K562 (cell line): ENCODE data around the gene NTRK3. TPM values are rescaled to one million over a fixed set of nuclear protein-coding genes. Genes with fewer than 3 reads are reported as not detected.

Source experiments
- ATAC-seq: fragments of 200-7000 bp; cut with Tn5 transposase; 3 replicates; pipeline ENCODE4 v1.9.1; 2020; ENCODE audit warnings: moderate library complexity
- BruUV-seq: library from RNA; stranded (reverse); fragments of 400-500 nt; replicated peaks from 2 replicates; lab custom pipeline; 2021; lab: Mats Ljungman, UMichigan
- CTCF ChIA-PET: fragments of 300-600 bp; formaldehyde crosslinking; extraction: SDS; loops from one replicate; lab custom pipeline; 2021; ENCODE audit warnings: low intra/inter-chr PET ratio; lab: Yijun Ruan, JAX
- POLR2A ChIA-PET: fragments of 300-600, 350-650 bp; sonication (Branson Sonifier 250); formaldehyde crosslinking; extraction: SDS; loops from one replicate; lab custom pipeline; 2021; ENCODE audit warnings: antibody characterized with exemption, inconsistent platforms; lab: Yijun Ruan, JAX
- DNase-seq, 4 experiments: peaks; one replicate each; pipeline versions ENCODE4 v3.0.0 to v3.0.0-alpha.2; 2011 to 2018; ENCODE audit warnings: low spot score in 3 of 4, mixed read lengths in 3 of 4; ENCODE audit errors: extremely low read depth in 1 of 4
- FAIRE-seq: peaks from 2 replicates; lab custom pipeline; 2011; peaks lifted over from hg19 to GRCh38; lab: Jason Lieb, UNC
- H2AFZ ChIP-seq: 2 replicates; pipeline ENCODE4 v1.6.0; 2011; ENCODE audit warnings: low read depth, low read length, control low read depth, inconsistent platforms
- H3K27ac ChIP-seq: fragments of 200-600 bp; 3 replicates; pipeline ENCODE4 v1.8.0; 2011; ENCODE audit warnings: low read depth, mild to moderate bottlenecking, control low read depth, inconsistent platforms, low read length, moderate library complexity, mixed read lengths; ENCODE audit errors: extremely low read depth
- H3K27me3 ChIP-seq, 2 experiments: fragments of 300-600 bp in 1 of 2; 2 replicates in 1 of 2; 3 replicates in 1 of 2; pipeline versions ENCODE4 v1.6.0 to v1.8.0; 2011; ENCODE audit warnings: inconsistent platforms in 2 of 2, low read length in 2 of 2, mild to moderate bottlenecking in 1 of 2, mixed read lengths in 1 of 2, moderate library complexity in 1 of 2; ENCODE audit not compliant: control insufficient read depth in 2 of 2, insufficient read depth in 2 of 2
- H3K36me3 ChIP-seq: fragments of 300-600 bp; 3 replicates; pipeline ENCODE4 v1.8.0; 2011; ENCODE audit warnings: mild to moderate bottlenecking, low read length, inconsistent platforms; ENCODE audit not compliant: control insufficient read depth, insufficient read depth
- H3K4me1 ChIP-seq, 2 experiments: fragments of 200-600 bp in 1 of 2; replicated peaks in 1 of 2; 2 replicates in 1 of 2; 3 replicates in 1 of 2; pipeline versions ENCODE4 v1.5.1 to v1.8.0; 2011; ENCODE audit warnings: inconsistent platforms in 2 of 2, low read length in 2 of 2, mild to moderate bottlenecking in 1 of 2, mixed read lengths in 1 of 2, moderate library complexity in 1 of 2; ENCODE audit not compliant: control insufficient read depth in 2 of 2, insufficient read depth in 2 of 2
- H3K4me2 ChIP-seq: 2 replicates; pipeline ENCODE4 v1.6.1; 2011; ENCODE audit warnings: low read length, control low read depth, inconsistent platforms, mixed read lengths; ENCODE audit not compliant: insufficient read depth
- H3K4me3 ChIP-seq: fragments of 200-600 bp; sonication (generic), shearing (Covaris generic); 2 replicates; pipeline ENCODE4 v1.5.1; 2016; ENCODE audit warnings: control low read depth, inconsistent platforms
- H3K79me2 ChIP-seq: fragments of 200-600 bp; 3 replicates; pipeline ENCODE4 v1.8.0; 2011; ENCODE audit warnings: low read length, inconsistent platforms; ENCODE audit not compliant: control insufficient read depth, insufficient read depth
- H3K9ac ChIP-seq, 2 experiments: 2 replicates each; pipeline versions ENCODE4 v1.6.0 to v1.6.1; 2011; ENCODE audit warnings: low read depth in 2 of 2, low read length in 2 of 2, control low read depth in 1 of 2, inconsistent platforms in 1 of 2, mild to moderate bottlenecking in 1 of 2, mixed read lengths in 1 of 2; ENCODE audit not compliant: insufficient read depth in 1 of 2
- H3K9me1 ChIP-seq: one replicate; pipeline ENCODE4 v1.6.0; 2011; ENCODE audit warnings: inconsistent platforms, mild to moderate bottlenecking, low read length, moderate library complexity; ENCODE audit not compliant: control insufficient read depth, insufficient read depth
- H3K9me3 ChIP-seq: replicated peaks from 2 replicates; pipeline ENCODE4 v1.5.1; 2011; ENCODE audit warnings: low read depth, low read length, inconsistent platforms; ENCODE audit not compliant: control insufficient read depth, insufficient read depth
- H4K20me1 ChIP-seq: replicated peaks from 2 replicates; pipeline ENCODE4 v1.6.1; 2011; ENCODE audit warnings: low read length, inconsistent platforms, mixed read lengths; ENCODE audit not compliant: control insufficient read depth, insufficient read depth
- GTF2E2 ChIP-seq: fragments of 200-800 bp; sonication (Bioruptor generic); IDR thresholded peaks from 2 replicates; pipeline ENCODE4 v1.6.1; 2016; ENCODE audit warnings: missing genetic modification characterization, missing compliant biosample characterization
- L3MBTL2 ChIP-seq: fragments of 450-650 bp; IDR thresholded peaks from 2 replicates; pipeline ENCODE4 v1.6.1; 2016; ENCODE audit warnings: mild to moderate bottlenecking, moderate library complexity
- MEF2A ChIP-seq: IDR thresholded peaks from 2 replicates; pipeline ENCODE4 v1.6.1; 2011; ENCODE audit warnings: low read depth, mild to moderate bottlenecking, low read length, moderate library complexity; ENCODE audit not compliant: control insufficient read depth
- NFRKB ChIP-seq: fragments of 450-650 bp; IDR thresholded peaks from 2 replicates; pipeline ENCODE4 v1.6.1; 2016; ENCODE audit warnings: low read depth
- SMAD4 ChIP-seq: fragments of 250-450 bp; sonication (Bioruptor Pico); conservative IDR thresholded peaks from 2 replicates; pipeline ENCODE4 v1.8.0; 2021; ENCODE audit warnings: inconsistent platforms, mild to moderate bottlenecking, moderate library complexity
- SOX6 ChIP-seq: fragments of 450-650 bp; IDR thresholded peaks from 2 replicates; pipeline ENCODE4 v1.6.1; 2014; ENCODE audit warnings: mild to moderate bottlenecking
- ZFPM2 ChIP-seq: fragments of 250-450 bp; sonication (Bioruptor Pico); IDR thresholded peaks from 2 replicates; pipeline ENCODE4 v1.5.1; 2022; ENCODE audit warnings: mild to moderate bottlenecking
- ZNF436 ChIP-seq: fragments of 250-450, 450-650 bp; sonication (Bioruptor Pico); formaldehyde crosslinking; IDR thresholded peaks from 2 replicates; pipeline ENCODE4 v1.7.0; 2020; ENCODE audit warnings: mild to moderate bottlenecking
- WGBS: fragments of 100-300 bp; shearing (Covaris generic); methylation state at CpG from one replicate; pipeline ENCODE4 v1.1.6; 2016; ENCODE audit warnings: low coverage, mixed read lengths; ENCODE audit not compliant: insufficient coverage; ENCODE audit errors: missing lambda C conversion rate; 5-methylcytosine and 5-hydroxymethylcytosine counted together
- in situ Hi-C: fragments of 300-500 bp; cut with MboI; formaldehyde crosslinking; loops from 4 replicates; pipeline ENCODE4 v1.15.0; 2018; ENCODE audit warnings: inconsistent platforms, mixed read lengths
- intact Hi-C: fragments of 100-400 bp; cut with micrococcal nuclease; formaldehyde crosslinking; loops from 2 replicates; pipeline ENCODE4 v1.14.2; 2022
- polyA plus RNA-seq, 8 experiments: library from polyadenylated mRNA; depleted of rRNA in 4 of 8; stranded (reverse) in 5 of 8; unstranded in 3 of 8; fragments of >200 nt; fragmentation: Nextera tagmentation in 2 of 8; fragmentation: Illumina TruSeq in 1 of 8; extraction: Ambion mirVana in 2 of 8; extraction: Trizol in 1 of 8; gene quantifications; 2 replicates each; pipeline versions ENCODE4 v1.2.1 to v1.2.3, GENCODE V29; 2011 to 2014; ENCODE audit warnings: inconsistent platforms in 1 of 8, missing spikeins in 1 of 8
- total RNA-seq, 7 experiments: library from RNA; depleted of rRNA in 6 of 7; stranded (reverse); fragments of >200 nt in 6 of 7; fragmentation: Illumina TruSeq in 2 of 7; extraction: Trizol in 2 of 7; gene quantifications; 2 replicates each; pipeline versions ENCODE4 v1.2.1 to v1.2.3, GENCODE V29; 2011 to 2021; ENCODE audit warnings: low replicate concordance in 1 of 7
- TF ChIP-seq, protein P1 (sequence below): fragments of 450-650 bp; formaldehyde crosslinking; IDR thresholded peaks from 2 replicates; pipeline ENCODE4 v1.4.0; 2020; ENCODE audit warnings: mild to moderate bottlenecking, moderate library complexity
- TF ChIP-seq, protein P2 (sequence below), 2 experiments: IDR thresholded peaks; 2 replicates each; pipeline ENCODE4 v1.6.1; 2011; ENCODE audit warnings: borderline replicate concordance in 1 of 2, control low read depth in 1 of 2, low read depth in 1 of 2, low read length in 1 of 2, mild to moderate bottlenecking in 1 of 2, mixed read lengths in 1 of 2, moderate library complexity in 1 of 2; ENCODE audit not compliant: insufficient read depth in 1 of 2, insufficient read length in 1 of 2, poor library complexity in 1 of 2, severe bottlenecking in 1 of 2; ENCODE audit errors: extremely low read depth in 1 of 2
- TF ChIP-seq, protein P3 (sequence below): sonication (generic); formaldehyde crosslinking; IDR thresholded peaks from 2 replicates; pipeline ENCODE4 v1.8.0; 2022; ENCODE audit warnings: missing genetic modification reagents, mild to moderate bottlenecking, moderate library complexity, borderline replicate concordance
- TF ChIP-seq, protein P4 (sequence below): fragments of 450-650 bp; IDR thresholded peaks from 2 replicates; pipeline ENCODE4 v1.6.1; 2016; ENCODE audit warnings: borderline replicate concordance
- TF ChIP-seq, protein P5 (sequence below): fragments of 250-450 bp; sonication (Bioruptor Pico); IDR thresholded peaks from 2 replicates; pipeline ENCODE4 v1.5.0; 2020; ENCODE audit warnings: mild to moderate bottlenecking

Gene NTRK3
- total and polyA plus RNA-seq, 9 of the 15 experiments (the other 6 are each of a cell fraction or from before 2014, with no cell fraction given), result 0.11 to 0.13 TPM; not detected in 7

DNA sequence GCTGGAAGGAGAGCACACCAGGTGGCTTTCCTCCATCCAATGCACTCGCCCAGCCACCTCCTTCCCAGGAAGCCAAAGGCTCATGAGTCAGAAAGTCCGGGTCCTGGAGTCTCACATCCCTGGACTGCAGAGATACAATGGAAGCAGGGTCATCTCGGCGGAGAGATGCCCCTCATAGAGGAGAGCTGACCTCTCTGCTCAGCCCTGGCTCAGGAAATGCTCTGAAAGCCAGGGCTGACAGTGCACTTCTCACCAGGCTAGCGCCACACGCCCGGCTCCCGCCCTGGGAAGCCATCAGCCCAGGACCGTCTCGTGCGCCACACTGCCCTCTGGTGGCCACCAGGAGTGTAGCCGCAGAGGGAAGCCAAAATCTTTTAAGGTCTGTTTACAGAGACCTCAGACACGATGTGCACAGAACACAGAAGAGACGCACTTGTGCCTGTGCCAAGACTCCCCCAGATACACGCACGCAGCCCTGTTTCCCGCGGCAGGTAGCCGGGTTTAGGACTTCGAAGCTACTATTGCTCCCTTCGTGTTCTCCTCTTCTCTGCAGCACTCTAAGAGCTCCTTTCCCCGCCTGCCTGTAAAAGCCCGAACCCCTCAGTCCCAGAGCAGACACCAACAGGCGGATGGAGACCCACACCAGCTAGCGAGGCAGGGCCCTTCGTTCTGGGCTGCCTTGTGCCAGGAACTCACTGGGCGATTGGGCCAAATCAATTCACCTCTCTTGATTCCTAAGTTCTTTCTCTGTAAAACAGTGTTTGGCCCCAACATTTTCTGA lies 9.7 kb downstream of the NTRK3 start:
- BruUV-seq, result no TSS peak
- ChIA-PET CTCF (interaction anchor here (0.7 to 1.1 kb wide), 3 partner anchors 203 to 204 kb away, joined by 3 read pairs; no protein-coding TSS in a partner anchor), POLR2A (no interaction called here)
- ATAC-seq, result peak; percentile 98
- no peak overlapping the region for H2AFZ ChIP-seq
- H3K4me2 ChIP-seq, result no peak overlapping the region; the same call in 1 of the 2 replicates
- H3K9me3 ChIP-seq, result no peaks in the 10 kb centered on the region
- FAIRE-seq, result peak; percentile 95
- DNase-seq, result peak; percentile 76 to 87 (median 79)
- no peaks in the 10 kb centered on the region for H3K79me2 ChIP-seq
- 2% methylated on average over 27 of the region's 27 CpGs for WGBS
- H4K20me1 ChIP-seq, result no peaks in the 10 kb centered on the region
- no peak overlapping the region for H3K27ac ChIP-seq
- no peaks in the 10 kb centered on the region; a peak in 1 of 5 replicates for H3K27me3 ChIP-seq
- no peak overlapping the region for H3K9ac ChIP-seq
- no peaks in the 10 kb centered on the region for H3K9me1 ChIP-seq
- H3K36me3 ChIP-seq, result no peaks in the 10 kb centered on the region
- H3K4me1 ChIP-seq, result no peaks in the 10 kb centered on the region
- no peak overlapping the region for H3K4me3 ChIP-seq
- in situ Hi-C loops, result loop anchor here (25.0 kb wide), 1 partner anchor 1335 kb away; no protein-coding TSS in a partner anchor
- intact Hi-C loops, result loop anchor here (5.0 to 10.0 kb wide), 2 partner anchors 205 to 1332 kb away; no protein-coding TSS in a partner anchor
- TF ChIP-seq, protein P1, sequence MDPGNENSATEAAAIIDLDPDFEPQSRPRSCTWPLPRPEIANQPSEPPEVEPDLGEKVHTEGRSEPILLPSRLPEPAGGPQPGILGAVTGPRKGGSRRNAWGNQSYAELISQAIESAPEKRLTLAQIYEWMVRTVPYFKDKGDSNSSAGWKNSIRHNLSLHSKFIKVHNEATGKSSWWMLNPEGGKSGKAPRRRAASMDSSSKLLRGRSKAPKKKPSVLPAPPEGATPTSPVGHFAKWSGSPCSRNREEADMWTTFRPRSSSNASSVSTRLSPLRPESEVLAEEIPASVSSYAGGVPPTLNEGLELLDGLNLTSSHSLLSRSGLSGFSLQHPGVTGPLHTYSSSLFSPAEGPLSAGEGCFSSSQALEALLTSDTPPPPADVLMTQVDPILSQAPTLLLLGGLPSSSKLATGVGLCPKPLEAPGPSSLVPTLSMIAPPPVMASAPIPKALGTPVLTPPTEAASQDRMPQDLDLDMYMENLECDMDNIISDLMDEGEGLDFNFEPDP (CRISPR knock-in tag), result no peak
- TF ChIP-seq NFRKB (no peak), MEF2A (no peak), SOX6 (no peak), SMAD4 (CRISPR knock-in tag) (no peak), ZNF436 (CRISPR knock-in tag) (no peak), L3MBTL2 (no peak), GTF2E2 (no peak), ZFPM2 (CRISPR knock-in tag) (no peak)
- TF ChIP-seq, protein P2, sequence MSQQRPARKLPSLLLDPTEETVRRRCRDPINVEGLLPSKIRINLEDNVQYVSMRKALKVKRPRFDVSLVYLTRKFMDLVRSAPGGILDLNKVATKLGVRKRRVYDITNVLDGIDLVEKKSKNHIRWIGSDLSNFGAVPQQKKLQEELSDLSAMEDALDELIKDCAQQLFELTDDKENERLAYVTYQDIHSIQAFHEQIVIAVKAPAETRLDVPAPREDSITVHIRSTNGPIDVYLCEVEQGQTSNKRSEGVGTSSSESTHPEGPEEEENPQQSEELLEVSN (IDR thresholded peaks at IDR 0.05; ENCODE audit: borderline replicate concordance in 1 of 2, extremely low read depth in 1 of 2, insufficient read depth in 1 of 2, insufficient read length in 1 of 2, low read depth in 1 of 2, low read length in 1 of 2, poor library complexity in 1 of 2, severe bottlenecking in 1 of 2), result peak in 1 of 2 experiments; percentile 80
- TF ChIP-seq, protein P3, sequence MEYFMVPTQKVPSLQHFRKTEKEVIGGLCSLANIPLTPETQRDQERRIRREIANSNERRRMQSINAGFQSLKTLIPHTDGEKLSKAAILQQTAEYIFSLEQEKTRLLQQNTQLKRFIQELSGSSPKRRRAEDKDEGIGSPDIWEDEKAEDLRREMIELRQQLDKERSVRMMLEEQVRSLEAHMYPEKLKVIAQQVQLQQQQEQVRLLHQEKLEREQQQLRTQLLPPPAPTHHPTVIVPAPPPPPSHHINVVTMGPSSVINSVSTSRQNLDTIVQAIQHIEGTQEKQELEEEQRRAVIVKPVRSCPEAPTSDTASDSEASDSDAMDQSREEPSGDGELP, result no peak
- TF ChIP-seq, protein P4, sequence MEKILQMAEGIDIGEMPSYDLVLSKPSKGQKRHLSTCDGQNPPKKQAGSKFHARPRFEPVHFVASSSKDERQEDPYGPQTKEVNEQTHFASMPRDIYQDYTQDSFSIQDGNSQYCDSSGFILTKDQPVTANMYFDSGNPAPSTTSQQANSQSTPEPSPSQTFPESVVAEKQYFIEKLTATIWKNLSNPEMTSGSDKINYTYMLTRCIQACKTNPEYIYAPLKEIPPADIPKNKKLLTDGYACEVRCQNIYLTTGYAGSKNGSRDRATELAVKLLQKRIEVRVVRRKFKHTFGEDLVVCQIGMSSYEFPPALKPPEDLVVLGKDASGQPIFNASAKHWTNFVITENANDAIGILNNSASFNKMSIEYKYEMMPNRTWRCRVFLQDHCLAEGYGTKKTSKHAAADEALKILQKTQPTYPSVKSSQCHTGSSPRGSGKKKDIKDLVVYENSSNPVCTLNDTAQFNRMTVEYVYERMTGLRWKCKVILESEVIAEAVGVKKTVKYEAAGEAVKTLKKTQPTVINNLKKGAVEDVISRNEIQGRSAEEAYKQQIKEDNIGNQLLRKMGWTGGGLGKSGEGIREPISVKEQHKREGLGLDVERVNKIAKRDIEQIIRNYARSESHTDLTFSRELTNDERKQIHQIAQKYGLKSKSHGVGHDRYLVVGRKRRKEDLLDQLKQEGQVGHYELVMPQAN, result no peak
- TF ChIP-seq, protein P5, sequence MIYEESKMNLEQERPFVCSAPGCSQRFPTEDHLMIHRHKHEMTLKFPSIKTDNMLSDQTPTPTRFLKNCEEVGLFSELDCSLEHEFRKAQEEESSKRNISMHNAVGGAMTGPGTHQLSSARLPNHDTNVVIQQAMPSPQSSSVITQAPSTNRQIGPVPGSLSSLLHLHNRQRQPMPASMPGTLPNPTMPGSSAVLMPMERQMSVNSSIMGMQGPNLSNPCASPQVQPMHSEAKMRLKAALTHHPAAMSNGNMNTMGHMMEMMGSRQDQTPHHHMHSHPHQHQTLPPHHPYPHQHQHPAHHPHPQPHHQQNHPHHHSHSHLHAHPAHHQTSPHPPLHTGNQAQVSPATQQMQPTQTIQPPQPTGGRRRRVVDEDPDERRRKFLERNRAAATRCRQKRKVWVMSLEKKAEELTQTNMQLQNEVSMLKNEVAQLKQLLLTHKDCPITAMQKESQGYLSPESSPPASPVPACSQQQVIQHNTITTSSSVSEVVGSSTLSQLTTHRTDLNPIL, result no peak
